Panc1 (cell line): ENCODE data around the gene OLFML2B. TPM values are rescaled to one million over a fixed set of nuclear protein-coding genes. Genes with fewer than 3 reads are reported as not detected.
A peak's percentile ranks its signal among the peaks of the same experiment; 100 is the strongest.
"Not testable (repeated sequence)": the region's sequence is repeated elsewhere in the genome, so short reads cannot be mapped to it uniquely, and the experiment has no call there.

ENCODE experiments used
- ATAC-seq: fragments of 200-7000 bp; cut with Tn5 transposase; 2 replicates; pipeline ENCODE4 v1.9.1; 2020; ENCODE audit warnings: mild to moderate bottlenecking, moderate library complexity
- BruUV-seq: library from RNA; stranded (reverse); fragments of 400-500 nt; replicated peaks from 2 replicates; lab custom pipeline; 2021; lab: Mats Ljungman, UMichigan
- CTCF ChIA-PET: fragments of 300-600 bp; sonication (Branson Sonifier 250); formaldehyde crosslinking; loops from one replicate; lab custom pipeline; 2022; ENCODE audit warnings: antibody characterized with exemption; lab: Charles Lee
- POLR2A ChIA-PET: fragments of 300-600 bp; sonication (Branson Sonifier 250); formaldehyde crosslinking; loops from one replicate; lab custom pipeline; 2022; ENCODE audit warnings: antibody characterized with exemption; lab: Charles Lee
- DNase-seq: peaks from one replicate; pipeline ENCODE4 v3.0.0-alpha.2; 2010; ENCODE audit warnings: low read depth, low spot score
- H3K27ac ChIP-seq: 2 replicates; pipeline ENCODE4 v1.5.1; 2011; ENCODE audit warnings: mild to moderate bottlenecking, low read length, inconsistent platforms
- H3K27me3 ChIP-seq: fragments of 200-500 bp; sonication (Bioruptor generic); 2 replicates; pipeline ENCODE4 v1.6.0; 2014; ENCODE audit warnings: low read length, inconsistent platforms; ENCODE audit not compliant: control insufficient read depth, insufficient read depth
- H3K36me3 ChIP-seq: fragments of 200-500 bp; sonication (Bioruptor generic); 2 replicates; pipeline ENCODE4 v1.5.1; 2014; ENCODE audit warnings: inconsistent platforms, mild to moderate bottlenecking, low read length, moderate library complexity; ENCODE audit not compliant: control insufficient read depth, insufficient read depth
- H3K4me1 ChIP-seq: 2 replicates; pipeline ENCODE4 v1.5.1; 2011; ENCODE audit warnings: inconsistent platforms, mild to moderate bottlenecking, low read length, moderate library complexity; ENCODE audit not compliant: control insufficient read depth, insufficient read depth
- H3K4me3 ChIP-seq, 2 experiments: 2 replicates each; pipeline ENCODE4 v1.5.1; 2011 to 2012; ENCODE audit warnings: low read depth in 2 of 2, low read length in 2 of 2, mild to moderate bottlenecking in 2 of 2, inconsistent platforms in 1 of 2, moderate library complexity in 1 of 2
- H3K9me3 ChIP-seq: fragments of 200-500 bp; sonication (Bioruptor generic); 2 replicates; pipeline ENCODE4 v1.5.1; 2014; ENCODE audit warnings: low read depth, mild to moderate bottlenecking, inconsistent platforms, low read length, moderate library complexity; ENCODE audit not compliant: control insufficient read depth, insufficient read depth
- POLR2AphosphoS5 ChIP-seq: IDR thresholded peaks from 2 replicates; pipeline ENCODE4 v1.6.1; 2012; ENCODE audit warnings: mild to moderate bottlenecking, low read depth, low read length, moderate library complexity
- TCF7L2 ChIP-seq: IDR thresholded peaks from 2 replicates; pipeline ENCODE4 v1.6.1; 2011; ENCODE audit warnings: mild to moderate bottlenecking, low read depth, low read length, inconsistent platforms
- in situ Hi-C: cut with HindIII; loops from 2 replicates; pipeline ENCODE4 v1.10.0; 2016; ENCODE audit warnings: low sequenced_read_pairs, low pct_unique_long_range_greater_than_20kb
- intact Hi-C: fragments of 100-400 bp; cut with micrococcal nuclease; formaldehyde crosslinking; loops from one replicate; pipeline ENCODE4 v1.10.0; 2022; ENCODE audit not compliant: unreplicated experiment
- total RNA-seq: library from RNA; stranded (reverse); gene quantifications from one replicate; pipeline ENCODE4 v1.2.1, GENCODE V29; 2021; ENCODE audit not compliant: unreplicated experiment
- TF ChIP-seq, protein P1 (sequence below): fragments of 450-650 bp; IDR thresholded peaks from 2 replicates; pipeline ENCODE4 v1.5.1; 2017; ENCODE audit warnings: mild to moderate bottlenecking
- TF ChIP-seq, protein P2 (sequence below), 2 experiments: IDR thresholded peaks; 2 replicates each; pipeline ENCODE4 v1.6.1; 2011 to 2012; ENCODE audit warnings: low read depth in 2 of 2, control low read depth in 1 of 2, low read length in 1 of 2, mild to moderate bottlenecking in 1 of 2, moderate library complexity in 1 of 2; ENCODE audit not compliant: insufficient read depth in 1 of 2

The OLFML2B gene
- total RNA-seq, 1 experiment from 2014 or later: 1.5 TPM

DNA sequence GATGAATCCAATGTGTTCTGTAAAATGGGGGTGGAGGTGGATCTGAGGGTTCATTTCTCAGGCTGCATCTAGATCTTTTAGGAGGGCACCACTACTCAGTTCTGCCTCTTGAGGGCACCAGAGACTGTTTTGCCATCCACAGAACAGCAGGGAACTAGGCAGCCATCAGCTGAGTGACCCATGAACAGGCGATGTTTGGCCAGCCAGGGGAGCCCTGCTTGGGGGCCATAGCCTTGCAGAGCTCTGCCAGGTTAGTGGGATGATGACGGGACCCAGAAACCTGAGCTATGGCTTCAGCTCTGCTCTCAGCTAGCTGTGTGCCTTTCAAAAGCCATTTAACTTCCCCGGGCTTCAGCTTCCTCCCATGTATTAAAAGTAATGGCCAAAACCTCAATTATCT lies 32.4 kb upstream of the OLFML2B start:
- no peaks in the 10 kb centered on the region for H3K9me3 ChIP-seq
- DNase-seq (peak; percentile 63), ATAC-seq (peak; percentile 92)
- peaks cover 17% of the 10 kb centered on the region for H3K4me1 ChIP-seq
- no TSS peak for BruUV-seq
- no peaks in the 10 kb centered on the region for H3K36me3 ChIP-seq
- ChIA-PET CTCF (interaction anchor here (0.6 to 1.5 kb wide), 4 partner anchors 218 to 337 kb away, joined by 3 to 6 read pairs (median 4); no protein-coding TSS in a partner anchor), POLR2A (interaction anchor here (0.6 kb wide), 1 partner anchor 215 kb away, joined by 6 read pairs; no protein-coding TSS in a partner anchor)
- intact Hi-C loops: loop anchor here (1.0 kb wide), 1 partner anchor 220 kb away; no protein-coding TSS in a partner anchor
- no peaks in the 10 kb centered on the region for H3K27me3 ChIP-seq
- no peak for TF ChIP-seq TCF7L2
- TF ChIP-seq, protein P1, sequence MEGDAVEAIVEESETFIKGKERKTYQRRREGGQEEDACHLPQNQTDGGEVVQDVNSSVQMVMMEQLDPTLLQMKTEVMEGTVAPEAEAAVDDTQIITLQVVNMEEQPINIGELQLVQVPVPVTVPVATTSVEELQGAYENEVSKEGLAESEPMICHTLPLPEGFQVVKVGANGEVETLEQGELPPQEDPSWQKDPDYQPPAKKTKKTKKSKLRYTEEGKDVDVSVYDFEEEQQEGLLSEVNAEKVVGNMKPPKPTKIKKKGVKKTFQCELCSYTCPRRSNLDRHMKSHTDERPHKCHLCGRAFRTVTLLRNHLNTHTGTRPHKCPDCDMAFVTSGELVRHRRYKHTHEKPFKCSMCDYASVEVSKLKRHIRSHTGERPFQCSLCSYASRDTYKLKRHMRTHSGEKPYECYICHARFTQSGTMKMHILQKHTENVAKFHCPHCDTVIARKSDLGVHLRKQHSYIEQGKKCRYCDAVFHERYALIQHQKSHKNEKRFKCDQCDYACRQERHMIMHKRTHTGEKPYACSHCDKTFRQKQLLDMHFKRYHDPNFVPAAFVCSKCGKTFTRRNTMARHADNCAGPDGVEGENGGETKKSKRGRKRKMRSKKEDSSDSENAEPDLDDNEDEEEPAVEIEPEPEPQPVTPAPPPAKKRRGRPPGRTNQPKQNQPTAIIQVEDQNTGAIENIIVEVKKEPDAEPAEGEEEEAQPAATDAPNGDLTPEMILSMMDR: peak; percentile 96
- in situ Hi-C loops: no loop called here
- peak overlapping the region; percentile 76 for H3K27ac ChIP-seq
- H3K4me3 ChIP-seq: no peak overlapping the region

DNA sequence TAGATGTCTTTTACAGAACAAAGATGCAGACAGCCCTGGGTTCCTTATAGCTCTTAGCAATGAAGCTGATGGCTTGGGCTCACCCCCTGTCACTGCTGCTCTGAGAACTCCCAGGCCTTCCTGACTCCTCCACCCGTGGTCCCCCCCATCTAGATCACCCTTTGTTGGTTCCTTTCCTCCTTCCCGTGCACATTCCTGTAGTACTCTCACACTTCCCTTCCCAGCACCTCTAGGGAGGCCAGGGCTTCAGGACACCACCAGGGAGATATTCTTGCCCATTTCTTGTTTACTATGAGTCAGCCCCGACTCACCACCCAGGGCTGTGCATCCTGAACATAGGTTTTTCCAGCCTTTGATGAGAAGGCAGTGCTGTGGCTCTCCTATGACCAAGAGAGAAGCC lies 31.4 kb upstream of the OLFML2B start:
- BruUV-seq: no TSS peak
- DNase-seq (peak; percentile 75), ATAC-seq (peak; percentile 94)
- ChIA-PET CTCF (no interaction called here), POLR2A (no interaction called here)
- Histone ChIP-seq H3K36me3 (no peaks in the 10 kb centered on the region), H3K4me3 (no peak overlapping the region), H3K27me3 (no peaks in the 10 kb centered on the region), H3K4me1 (peaks cover 17% of the 10 kb centered on the region), H3K9me3 (no peaks in the 10 kb centered on the region), H3K27ac (peak overlapping the region; percentile 72)
- TF ChIP-seq, protein P1: no peak
- TF ChIP-seq, protein P2, sequence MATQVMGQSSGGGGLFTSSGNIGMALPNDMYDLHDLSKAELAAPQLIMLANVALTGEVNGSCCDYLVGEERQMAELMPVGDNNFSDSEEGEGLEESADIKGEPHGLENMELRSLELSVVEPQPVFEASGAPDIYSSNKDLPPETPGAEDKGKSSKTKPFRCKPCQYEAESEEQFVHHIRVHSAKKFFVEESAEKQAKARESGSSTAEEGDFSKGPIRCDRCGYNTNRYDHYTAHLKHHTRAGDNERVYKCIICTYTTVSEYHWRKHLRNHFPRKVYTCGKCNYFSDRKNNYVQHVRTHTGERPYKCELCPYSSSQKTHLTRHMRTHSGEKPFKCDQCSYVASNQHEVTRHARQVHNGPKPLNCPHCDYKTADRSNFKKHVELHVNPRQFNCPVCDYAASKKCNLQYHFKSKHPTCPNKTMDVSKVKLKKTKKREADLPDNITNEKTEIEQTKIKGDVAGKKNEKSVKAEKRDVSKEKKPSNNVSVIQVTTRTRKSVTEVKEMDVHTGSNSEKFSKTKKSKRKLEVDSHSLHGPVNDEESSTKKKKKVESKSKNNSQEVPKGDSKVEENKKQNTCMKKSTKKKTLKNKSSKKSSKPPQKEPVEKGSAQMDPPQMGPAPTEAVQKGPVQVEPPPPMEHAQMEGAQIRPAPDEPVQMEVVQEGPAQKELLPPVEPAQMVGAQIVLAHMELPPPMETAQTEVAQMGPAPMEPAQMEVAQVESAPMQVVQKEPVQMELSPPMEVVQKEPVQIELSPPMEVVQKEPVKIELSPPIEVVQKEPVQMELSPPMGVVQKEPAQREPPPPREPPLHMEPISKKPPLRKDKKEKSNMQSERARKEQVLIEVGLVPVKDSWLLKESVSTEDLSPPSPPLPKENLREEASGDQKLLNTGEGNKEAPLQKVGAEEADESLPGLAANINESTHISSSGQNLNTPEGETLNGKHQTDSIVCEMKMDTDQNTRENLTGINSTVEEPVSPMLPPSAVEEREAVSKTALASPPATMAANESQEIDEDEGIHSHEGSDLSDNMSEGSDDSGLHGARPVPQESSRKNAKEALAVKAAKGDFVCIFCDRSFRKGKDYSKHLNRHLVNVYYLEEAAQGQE (IDR thresholded peaks at IDR 0.05; ENCODE audit: insufficient read depth in 1 of 2, low read depth in 2 of 2, low read length in 1 of 2): no peak
- TF ChIP-seq TCF7L2 (no peak), POLR2AphosphoS5 (no peak)
- intact Hi-C loops: loop anchor here (1.0 kb wide), 1 partner anchor 337 kb away; no protein-coding TSS in a partner anchor
- in situ Hi-C loops: no loop called here

DNA sequence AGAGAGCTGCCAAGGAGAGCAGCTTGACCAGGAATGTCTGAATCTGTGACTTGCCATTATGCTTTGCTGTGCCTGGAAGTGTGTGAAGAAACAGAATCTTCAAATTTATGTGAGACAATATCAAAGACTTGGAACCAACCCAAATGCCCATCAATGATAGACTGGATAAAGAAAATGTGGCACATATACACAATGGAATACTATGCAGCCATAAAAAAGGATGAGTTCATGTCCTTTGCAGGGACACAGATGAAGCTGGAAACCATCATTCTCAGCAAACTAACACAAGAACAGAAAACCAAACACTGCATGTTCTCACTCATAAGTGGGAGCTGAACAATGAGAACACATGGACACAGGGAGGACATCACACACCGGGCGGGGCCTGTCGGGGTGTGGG lies 30.3 kb upstream of the OLFML2B start:
- CTCF ChIA-PET, ATAC-seq, POLR2A ChIA-PET, H3K27me3 ChIP-seq, H3K36me3 ChIP-seq, H3K9me3 ChIP-seq, in situ Hi-C loops, H3K27ac ChIP-seq, DNase-seq, BruUV-seq, intact Hi-C loops, H3K4me3 ChIP-seq: not testable (repeated sequence)
- peaks cover 17% of the 10 kb centered on the region for H3K4me1 ChIP-seq
